A673 (cell line): ENCODE results near the gene EEIG1.

Experiments
- EZH2 ChIP-seq: fragments of 200-600 bp; sonication (generic); IDR thresholded peaks from 2 replicates; pipeline ENCODE4 v1.6.1; 2017; ENCODE audit warnings: borderline replicate concordance, low read depth, mild to moderate bottlenecking, mixed read lengths, antibody characterized with exemption, low read length; ENCODE audit not compliant: poor library complexity, severe bottlenecking
- TF ChIP-seq, protein P1 (sequence below): fragments of 300-800, 200-600 bp; sonication (generic); conservative IDR thresholded peaks from 2 replicates; pipeline ENCODE4 v1.5.1; 2017; ENCODE audit warnings: low read depth, mild to moderate bottlenecking, antibody characterized with exemption, low read length, moderate library complexity, mixed read lengths

DNA sequence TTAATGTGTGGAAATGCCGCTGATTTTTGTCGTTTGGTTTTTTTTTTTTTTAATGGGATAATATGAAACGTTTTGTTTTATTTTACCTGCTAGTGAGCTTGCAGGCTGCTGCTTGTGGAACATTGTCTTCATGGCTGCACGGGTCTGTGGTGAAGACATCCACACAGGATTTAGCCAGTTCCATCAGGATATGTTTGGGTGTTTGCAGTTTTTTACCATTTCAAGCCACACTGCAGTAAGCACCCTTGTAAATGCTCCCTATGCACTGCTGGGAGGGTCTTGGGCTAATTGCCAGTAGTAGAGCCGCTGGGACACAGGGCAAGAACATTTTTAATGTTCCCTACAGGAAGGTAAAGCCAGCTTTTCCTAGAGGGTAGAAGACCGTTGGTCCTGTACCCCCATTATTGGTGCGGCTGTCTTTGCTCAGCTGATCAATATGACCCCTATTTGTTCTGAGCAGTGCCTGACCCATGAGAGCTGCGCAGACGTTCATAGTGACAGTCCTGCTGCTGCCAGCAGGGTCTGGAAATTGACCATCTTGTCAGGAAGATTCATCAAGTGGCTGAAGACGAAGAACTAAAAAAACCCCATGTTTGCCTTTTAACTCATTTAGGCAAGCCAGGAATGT lies 20.5 kb upstream of the EEIG1 start:
- TF ChIP-seq, protein P1, sequence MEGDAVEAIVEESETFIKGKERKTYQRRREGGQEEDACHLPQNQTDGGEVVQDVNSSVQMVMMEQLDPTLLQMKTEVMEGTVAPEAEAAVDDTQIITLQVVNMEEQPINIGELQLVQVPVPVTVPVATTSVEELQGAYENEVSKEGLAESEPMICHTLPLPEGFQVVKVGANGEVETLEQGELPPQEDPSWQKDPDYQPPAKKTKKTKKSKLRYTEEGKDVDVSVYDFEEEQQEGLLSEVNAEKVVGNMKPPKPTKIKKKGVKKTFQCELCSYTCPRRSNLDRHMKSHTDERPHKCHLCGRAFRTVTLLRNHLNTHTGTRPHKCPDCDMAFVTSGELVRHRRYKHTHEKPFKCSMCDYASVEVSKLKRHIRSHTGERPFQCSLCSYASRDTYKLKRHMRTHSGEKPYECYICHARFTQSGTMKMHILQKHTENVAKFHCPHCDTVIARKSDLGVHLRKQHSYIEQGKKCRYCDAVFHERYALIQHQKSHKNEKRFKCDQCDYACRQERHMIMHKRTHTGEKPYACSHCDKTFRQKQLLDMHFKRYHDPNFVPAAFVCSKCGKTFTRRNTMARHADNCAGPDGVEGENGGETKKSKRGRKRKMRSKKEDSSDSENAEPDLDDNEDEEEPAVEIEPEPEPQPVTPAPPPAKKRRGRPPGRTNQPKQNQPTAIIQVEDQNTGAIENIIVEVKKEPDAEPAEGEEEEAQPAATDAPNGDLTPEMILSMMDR: no peak
- TF ChIP-seq EZH2: no peak
